IMR-90 (cell line): Measurements from ENCODE around the gene MLNR.

Experiments used
- BHLHE40 ChIP-seq: fragments of 150-350 bp; IDR thresholded peaks from 2 replicates; pipeline ENCODE4 v1.6.1; 2016; ENCODE audit warnings: mild to moderate bottlenecking, low read depth, low read length
- CTCF ChIP-seq: conservative IDR thresholded peaks from 2 replicates; pipeline ENCODE4 v1.5.1; 2012; ENCODE audit warnings: mild to moderate bottlenecking, low read depth, low read length, improper control_type of control experiment
- ELK1 ChIP-seq: fragments of 150-350 bp; IDR thresholded peaks from 2 replicates; pipeline ENCODE4 v1.6.1; 2016; ENCODE audit warnings: low read depth, mild to moderate bottlenecking, low read length, moderate library complexity, borderline replicate concordance
- MAZ ChIP-seq: IDR thresholded peaks from 2 replicates; pipeline ENCODE4 v1.6.1; 2012; ENCODE audit warnings: low read depth, mild to moderate bottlenecking, low read length, improper control_type of control experiment, moderate library complexity, borderline replicate concordance
- POLR2A ChIP-seq: IDR thresholded peaks from 2 replicates; pipeline ENCODE4 v1.6.1; 2012; ENCODE audit warnings: mild to moderate bottlenecking, low read depth, low read length
- RCOR1 ChIP-seq: IDR thresholded peaks from 2 replicates; pipeline ENCODE4 v1.6.1; 2012; ENCODE audit warnings: mild to moderate bottlenecking, low read length, improper control_type of control experiment; ENCODE audit not compliant: insufficient replicate concordance
- RFX5 ChIP-seq: IDR thresholded peaks from 2 replicates; pipeline ENCODE4 v1.8.0; 2012; ENCODE audit warnings: low read depth, mild to moderate bottlenecking, low read length, moderate library complexity

- TF ChIP-seq ELK1 (no peak), CTCF (no peak), MAZ (no peak), BHLHE40 (no peak), POLR2A (no peak), RFX5 (no peak), RCOR1 (no peak)
Measured at GRCh38 chr13:49262634-49263033, 42.5 kb downstream of the MLNR start.
